BJ (cell line): ENCODE measurements around the gene UBE2F. TPM values are rescaled to one million over a fixed set of nuclear protein-coding genes. Genes with fewer than 3 reads are reported as not detected.

Experiments used
- CTCF ChIA-PET: fragments of 350-600 bp; formaldehyde crosslinking; extraction: SDS; loops from one replicate; lab custom pipeline; 2021; ENCODE audit warnings: antibody characterized with exemption, inconsistent platforms; lab: Yijun Ruan, JAX
- POLR2A ChIA-PET: fragments of 300-600 bp; sonication (Branson Sonifier 250); formaldehyde crosslinking; extraction: SDS; loops from one replicate; lab custom pipeline; 2021; ENCODE audit warnings: antibody characterized with exemption; lab: Charles Lee
- DNase-seq: peaks from one replicate; pipeline ENCODE4 v3.0.0-alpha.2; 2011; ENCODE audit warnings: low read depth
- H3K27me3 ChIP-seq: 2 replicates; pipeline ENCODE4 v1.6.0; 2011; ENCODE audit warnings: low read length; ENCODE audit not compliant: control insufficient read depth, insufficient read depth
- H3K36me3 ChIP-seq: 2 replicates; pipeline ENCODE4 v1.5.1; 2011; ENCODE audit warnings: low read length; ENCODE audit not compliant: control insufficient read depth, insufficient read depth
- H3K4me3 ChIP-seq: 2 replicates; pipeline ENCODE4 v1.5.1; 2011; ENCODE audit warnings: low read depth, mild to moderate bottlenecking, control low read depth, low read length
- CTCF ChIP-seq: IDR thresholded peaks from 2 replicates; pipeline ENCODE4 v1.5.1; 2011; ENCODE audit warnings: low read depth, mild to moderate bottlenecking, control low read depth, inconsistent platforms, low read length, moderate library complexity; ENCODE audit not compliant: insufficient read depth
- polyA plus RNA-seq: library from polyadenylated mRNA; depleted of rRNA; stranded (reverse); fragments of >200 nt; gene quantifications from 2 replicates; pipeline ENCODE4 v1.2.3, GENCODE V29; 2011

Gene UBE2F
- polyA plus RNA-seq, 1 experiment, result 47.9 TPM

GRCh38 chr2:237934186-237934585 is 32.6 kb upstream of the UBE2F start:
- H3K36me3 ChIP-seq, result no peaks in the 10 kb centered on the region
- H3K27me3 ChIP-seq, result no peaks in the 10 kb centered on the region
- ChIA-PET CTCF (interaction anchor here (1.3 kb wide), 1 partner anchor 10 kb away, joined by 6 read pairs; no protein-coding TSS in a partner anchor), POLR2A (no interaction called here)
- TF ChIP-seq CTCF, result no peak
- no peak for DNase-seq
- no peak overlapping the region for H3K4me3 ChIP-seq

- ChIA-PET POLR2A (interaction anchor here (0.6 kb wide), 1 partner anchor 13 kb away, joined by 3 read pairs; no protein-coding TSS in a partner anchor), CTCF (no interaction called here)
- TF ChIP-seq CTCF, result no peak
- DNase-seq, result no peak
- no peak overlapping the region for H3K4me3 ChIP-seq
- H3K27me3 ChIP-seq, result no peaks in the 10 kb centered on the region
- no peaks in the 10 kb centered on the region for H3K36me3 ChIP-seq
Observed at GRCh38 chr2:237935740-237936452, 30.9 kb upstream of the UBE2F start.

- ChIA-PET POLR2A (no interaction called here), CTCF (interaction anchor here (0.6 kb wide), 1 partner anchor 14 kb away, joined by 3 read pairs; no protein-coding TSS in a partner anchor)
- H3K36me3 ChIP-seq, result no peaks in the 10 kb centered on the region
- no peaks in the 10 kb centered on the region for H3K27me3 ChIP-seq
- TF ChIP-seq CTCF, result no peak
- DNase-seq, result no peak
- no peak overlapping the region for H3K4me3 ChIP-seq
Observed at GRCh38 chr2:237939251-237939650, 27.6 kb upstream of the UBE2F start.

GRCh38 chr2:237940828-237941227 is 26.0 kb upstream of the UBE2F start:
- H3K4me3 ChIP-seq, result no peak overlapping the region
- DNase-seq, result no peak
- ChIA-PET CTCF (interaction anchor here (0.8 to 1.9 kb wide), 2 partner anchors 9 to 18 kb away, joined by 3 to 5 read pairs; no protein-coding TSS in a partner anchor), POLR2A (no interaction called here)
- no peaks in the 10 kb centered on the region for H3K27me3 ChIP-seq
- TF ChIP-seq CTCF, result no peak
- no peaks in the 10 kb centered on the region for H3K36me3 ChIP-seq

GRCh38 chr2:237941239-237941638 is 25.6 kb upstream of the UBE2F start:
- ChIA-PET POLR2A (no interaction called here), CTCF (interaction anchor here (0.8 to 1.9 kb wide), 2 partner anchors 9 to 18 kb away, joined by 3 to 5 read pairs; no protein-coding TSS in a partner anchor)
- H3K27me3 ChIP-seq, result no peaks in the 10 kb centered on the region
- TF ChIP-seq CTCF, result no peak
- DNase-seq, result no peak
- no peak overlapping the region for H3K4me3 ChIP-seq
- H3K36me3 ChIP-seq, result no peaks in the 10 kb centered on the region
